ENCODE data around the gene PAWR. TPM values are rescaled to one million over a fixed set of nuclear protein-coding genes. Genes with fewer than 3 reads are reported as not detected.
"Not testable (repeated sequence)": the region's sequence is repeated elsewhere in the genome, so short reads cannot be mapped to it uniquely, and the experiment has no call there.

Gene PAWR
- total RNA-seq, 4 donors from 2014 or later: 0.51 to 1.4 (median 0.72) TPM

- intact Hi-C loops (cut with DNase I; ENCODE audit: low total_unique reads): loop anchor here (5.0 kb wide), 1 partner anchor 639 kb away; no protein-coding TSS in a partner anchor
- no peak overlapping the region for H3K27ac ChIP-seq
- DNase-seq (no peak), ATAC-seq (no peak)
- TF ChIP-seq POLR2A (IDR thresholded peaks at IDR 0.05): no peak
- no peak for TF ChIP-seq CTCF (IDR thresholded peaks at IDR 0.05 in 4 of 5, conservative IDR thresholded peaks at IDR 0.05 in 1 of 5)
- H3K27me3 ChIP-seq: no peaks in the 10 kb centered on the region
- no peaks in the 10 kb centered on the region for H3K36me3 ChIP-seq
- peaks cover 0 to 5% of the 10 kb centered on the region in 2 donors for H3K4me1 ChIP-seq
- H3K9me3 ChIP-seq: no peaks in the 10 kb centered on the region
- in situ Hi-C loops (cut with MboI; ENCODE audit: low sequenced_read_pairs in 4 of 4): no loop called here
- no peak overlapping the region for H3K4me3 ChIP-seq
Observed at GRCh38 chr12:79548610-79548924, 142.2 kb downstream of the PAWR start.

- H3K27me3 ChIP-seq: no peaks in the 10 kb centered on the region
- peaks cover 0 to 5% of the 10 kb centered on the region in 2 donors for H3K4me1 ChIP-seq
- in situ Hi-C loops (cut with MboI; ENCODE audit: low sequenced_read_pairs in 4 of 4): no loop called here
- intact Hi-C loops (cut with DNase I; ENCODE audit: low total_unique reads): loop anchor here (5.0 kb wide), 1 partner anchor 639 kb away; no protein-coding TSS in a partner anchor
- DNase-seq (no peak), ATAC-seq (no peak)
- H3K36me3 ChIP-seq: no peaks in the 10 kb centered on the region
- TF ChIP-seq POLR2A (IDR thresholded peaks at IDR 0.05): no peak
- peak in 3 of 5 experiments; percentile 15 to 56 (median 54) for TF ChIP-seq CTCF (IDR thresholded peaks at IDR 0.05 in 4 of 5, conservative IDR thresholded peaks at IDR 0.05 in 1 of 5)
- no peaks in the 10 kb centered on the region for H3K9me3 ChIP-seq
- H3K27ac ChIP-seq: no peak overlapping the region
- no peak overlapping the region for H3K4me3 ChIP-seq
Observed at GRCh38 chr12:79547735-79548609, 142.8 kb downstream of the PAWR start.

GRCh38 chr12:79547044-79547734, 143.6 kb downstream of the PAWR start:
- no peak for DNase-seq
- no peak for ATAC-seq
- Histone ChIP-seq H3K9me3 (no peaks in the 10 kb centered on the region), H3K4me3 (no peak overlapping the region), H3K27me3 (no peaks in the 10 kb centered on the region), H3K27ac (no peak overlapping the region), H3K4me1 (peaks cover 0 to 5% of the 10 kb centered on the region in 2 donors), H3K36me3 (no peaks in the 10 kb centered on the region)
- intact Hi-C loops (cut with DNase I; ENCODE audit: low total_unique reads): loop anchor here (5.0 kb wide), 1 partner anchor 640 kb away; no protein-coding TSS in a partner anchor
- no peak for TF ChIP-seq POLR2A (IDR thresholded peaks at IDR 0.05)
- TF ChIP-seq CTCF (IDR thresholded peaks at IDR 0.05 in 4 of 5, conservative IDR thresholded peaks at IDR 0.05 in 1 of 5): no peak
- in situ Hi-C loops (cut with MboI; ENCODE audit: low sequenced_read_pairs in 4 of 4): no loop called here

- Histone ChIP-seq H3K9me3 (no peaks in the 10 kb centered on the region), H3K36me3 (no peaks in the 10 kb centered on the region), H3K27me3 (no peaks in the 10 kb centered on the region), H3K4me3 (no peak overlapping the region), H3K27ac (no peak overlapping the region), H3K4me1 (peaks cover 0 to 5% of the 10 kb centered on the region in 2 donors)
- in situ Hi-C loops (cut with MboI; ENCODE audit: low sequenced_read_pairs in 4 of 4) (no loop called here), intact Hi-C loops (cut with DNase I; ENCODE audit: low total_unique reads) (loop anchor here (5.0 kb wide), 1 partner anchor 641 kb away; no protein-coding TSS in a partner anchor)
- TF ChIP-seq POLR2A (IDR thresholded peaks at IDR 0.05): no peak
- no peak for TF ChIP-seq CTCF (IDR thresholded peaks at IDR 0.05 in 4 of 5, conservative IDR thresholded peaks at IDR 0.05 in 1 of 5)
- ATAC-seq: no peak
- DNase-seq: no peak
Observed at GRCh38 chr12:79546466-79547043, 144.2 kb downstream of the PAWR start.

GRCh38 chr12:79544439-79544838, 146.3 kb downstream of the PAWR start:
- H3K9me3 ChIP-seq; intact Hi-C loops (cut with DNase I; ENCODE audit: low total_unique reads); H3K27ac ChIP-seq; H3K27me3 ChIP-seq; H3K4me3 ChIP-seq; ATAC-seq; DNase-seq; H3K36me3 ChIP-seq; H3K4me1 ChIP-seq; in situ Hi-C loops (cut with MboI; ENCODE audit: low sequenced_read_pairs in 4 of 4): not testable (repeated sequence)

Measured in gastrocnemius medialis (tissue), 4 donors.